Measurements from ENCODE around the gene CHAD. TPM values are rescaled to one million over a fixed set of nuclear protein-coding genes. Genes with fewer than 3 reads are reported as not detected.

CHAD gene
- total RNA-seq, 1 donor from 2014 or later, result not detected

DNA sequence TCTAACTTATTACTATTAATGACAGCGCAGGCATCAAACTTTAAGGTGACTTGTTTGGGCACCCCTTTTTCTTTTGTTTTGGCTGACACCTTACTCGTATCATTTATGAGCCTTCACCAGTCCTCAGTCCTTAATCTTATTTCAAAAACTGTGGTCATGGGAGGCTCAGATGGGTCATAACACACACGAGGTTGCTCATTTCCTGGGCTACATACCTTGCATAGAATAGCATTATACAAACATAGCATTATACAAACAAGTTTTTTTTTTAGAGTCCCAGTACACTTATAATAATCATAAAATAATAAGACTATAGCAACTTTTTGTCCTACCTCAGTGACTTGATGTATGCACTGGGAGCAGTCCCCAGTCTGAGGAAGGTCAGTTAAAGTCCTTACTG is 53.9 kb downstream of the CHAD start:
- no peaks in the 10 kb centered on the region for H3K4me1 Mint-ChIP-seq (ENCODE audit: low read depth, unreplicated experiment)
- TF ChIP-seq, protein P1, sequence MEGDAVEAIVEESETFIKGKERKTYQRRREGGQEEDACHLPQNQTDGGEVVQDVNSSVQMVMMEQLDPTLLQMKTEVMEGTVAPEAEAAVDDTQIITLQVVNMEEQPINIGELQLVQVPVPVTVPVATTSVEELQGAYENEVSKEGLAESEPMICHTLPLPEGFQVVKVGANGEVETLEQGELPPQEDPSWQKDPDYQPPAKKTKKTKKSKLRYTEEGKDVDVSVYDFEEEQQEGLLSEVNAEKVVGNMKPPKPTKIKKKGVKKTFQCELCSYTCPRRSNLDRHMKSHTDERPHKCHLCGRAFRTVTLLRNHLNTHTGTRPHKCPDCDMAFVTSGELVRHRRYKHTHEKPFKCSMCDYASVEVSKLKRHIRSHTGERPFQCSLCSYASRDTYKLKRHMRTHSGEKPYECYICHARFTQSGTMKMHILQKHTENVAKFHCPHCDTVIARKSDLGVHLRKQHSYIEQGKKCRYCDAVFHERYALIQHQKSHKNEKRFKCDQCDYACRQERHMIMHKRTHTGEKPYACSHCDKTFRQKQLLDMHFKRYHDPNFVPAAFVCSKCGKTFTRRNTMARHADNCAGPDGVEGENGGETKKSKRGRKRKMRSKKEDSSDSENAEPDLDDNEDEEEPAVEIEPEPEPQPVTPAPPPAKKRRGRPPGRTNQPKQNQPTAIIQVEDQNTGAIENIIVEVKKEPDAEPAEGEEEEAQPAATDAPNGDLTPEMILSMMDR (IDR thresholded peaks at IDR 0.05; ENCODE audit: partially characterized antibody, unreplicated experiment), result no peak
- no peak overlapping the region for H3K27ac Mint-ChIP-seq (ENCODE audit: unreplicated experiment)
- H3K36me3 Mint-ChIP-seq (ENCODE audit: unreplicated experiment), result peaks cover 9% of the 10 kb centered on the region
- H3K27me3 Mint-ChIP-seq (ENCODE audit: unreplicated experiment), result peaks cover 3% of the 10 kb centered on the region
- H3K4me3 Mint-ChIP-seq (ENCODE audit: unreplicated experiment), result no peak overlapping the region
- peaks cover 4% of the 10 kb centered on the region for H3K9me3 Mint-ChIP-seq (ENCODE audit: unreplicated experiment)
- no peak for DNase-seq

Other genes with a start within 250 kb of the CHAD start
- not detected for gene TMEM92, start 194.4 kb downstream of the CHAD start, total RNA-seq (ENCODE audit: unreplicated experiment)
- 11.0 TPM for gene XYLT2, start 122.8 kb downstream of the CHAD start, total RNA-seq (ENCODE audit: unreplicated experiment)
- 77.2 TPM for gene MRPL27, start 95.7 kb downstream of the CHAD start, total RNA-seq (ENCODE audit: unreplicated experiment)
- gene EME1, start 95.7 kb downstream of the CHAD start, total RNA-seq (ENCODE audit: unreplicated experiment), result 4.7 TPM
- 73.9 TPM for gene LRRC59, start 71.4 kb downstream of the CHAD start, total RNA-seq (ENCODE audit: unreplicated experiment)
- gene ACSF2, start 42.7 kb downstream of the CHAD start, total RNA-seq (ENCODE audit: unreplicated experiment), result 52.2 TPM
- 22.0 TPM for gene RSAD1, start 10.0 kb upstream of the CHAD start, total RNA-seq (ENCODE audit: unreplicated experiment)
- gene MYCBPAP, start 39.6 kb upstream of the CHAD start, total RNA-seq (ENCODE audit: unreplicated experiment), result 2.5 TPM
- 0.12 TPM for gene EPN3, start 63.9 kb upstream of the CHAD start, total RNA-seq (ENCODE audit: unreplicated experiment)
- 14.0 TPM for gene SPATA20, start 78.3 kb upstream of the CHAD start, total RNA-seq (ENCODE audit: unreplicated experiment)
- 2.2 TPM for gene CACNA1G, start 91.8 kb upstream of the CHAD start, total RNA-seq (ENCODE audit: unreplicated experiment)
- not detected for gene ABCC3, start 166.0 kb upstream of the CHAD start, total RNA-seq (ENCODE audit: unreplicated experiment)
- 40.8 TPM for gene ANKRD40, start 239.0 kb upstream of the CHAD start, total RNA-seq (ENCODE audit: unreplicated experiment)

Data from glutamatergic neuron (in vitro differentiated cells).